Calu3 (cell line): Measurements from ENCODE around the gene HACD2. TPM values are rescaled to one million over a fixed set of nuclear protein-coding genes. Genes with fewer than 3 reads are reported as not detected.

Source experiments
- BruUV-seq: library from RNA; stranded (reverse); fragments of 400-500 nt; replicated peaks from 2 replicates; lab custom pipeline; 2021; lab: Mats Ljungman, UMichigan
- CTCF ChIA-PET: fragments of 300-600 bp; sonication (Branson Sonifier 250); formaldehyde crosslinking; loops from one replicate; lab custom pipeline; 2022; ENCODE audit warnings: antibody characterized with exemption; lab: Charles Lee
- DNase-seq: peaks from one replicate; pipeline ENCODE4 v3.0.0; 2022
- H3K27ac Mint-ChIP-seq: one replicate; pipeline ENCODE4 v1.8.0; 2022; ENCODE audit warnings: mixed read lengths; ENCODE audit not compliant: unreplicated experiment
- H3K27me3 Mint-ChIP-seq: one replicate; pipeline ENCODE4 v1.8.0; 2022; ENCODE audit warnings: mixed read lengths; ENCODE audit not compliant: unreplicated experiment
- H3K36me3 Mint-ChIP-seq: one replicate; pipeline ENCODE4 v1.8.0; 2022; ENCODE audit warnings: mild to moderate bottlenecking, moderate library complexity, mixed read lengths; ENCODE audit not compliant: insufficient read depth, unreplicated experiment
- H3K4me1 Mint-ChIP-seq: one replicate; pipeline ENCODE4 v1.8.0; 2022; ENCODE audit warnings: mild to moderate bottlenecking, low read depth, mixed read lengths; ENCODE audit not compliant: unreplicated experiment
- H3K4me3 Mint-ChIP-seq: one replicate; pipeline ENCODE4 v1.8.0; 2022; ENCODE audit warnings: mild to moderate bottlenecking, low read depth, moderate library complexity, mixed read lengths; ENCODE audit not compliant: unreplicated experiment
- H3K9me3 Mint-ChIP-seq: one replicate; pipeline ENCODE4 v1.8.0; 2022; ENCODE audit warnings: low read depth, mixed read lengths; ENCODE audit not compliant: unreplicated experiment
- intact Hi-C: fragments of 100-400 bp; cut with micrococcal nuclease; formaldehyde crosslinking; loops from one replicate; pipeline ENCODE4 v1.10.0; 2022; ENCODE audit not compliant: unreplicated experiment
- total RNA-seq: library from RNA; stranded (reverse); gene quantifications from 2 replicates; pipeline ENCODE4 v1.2.3, GENCODE V29; 2022
- TF ChIP-seq, protein P1 (sequence below): fragments of 200-600 bp; IDR thresholded peaks from one replicate; pipeline ENCODE4 v1.8.0; 2022; ENCODE audit warnings: antibody characterized with exemption; ENCODE audit not compliant: unreplicated experiment

The HACD2 gene
- total RNA-seq, 1 experiment from 2014 or later = 69.0 TPM

DNA sequence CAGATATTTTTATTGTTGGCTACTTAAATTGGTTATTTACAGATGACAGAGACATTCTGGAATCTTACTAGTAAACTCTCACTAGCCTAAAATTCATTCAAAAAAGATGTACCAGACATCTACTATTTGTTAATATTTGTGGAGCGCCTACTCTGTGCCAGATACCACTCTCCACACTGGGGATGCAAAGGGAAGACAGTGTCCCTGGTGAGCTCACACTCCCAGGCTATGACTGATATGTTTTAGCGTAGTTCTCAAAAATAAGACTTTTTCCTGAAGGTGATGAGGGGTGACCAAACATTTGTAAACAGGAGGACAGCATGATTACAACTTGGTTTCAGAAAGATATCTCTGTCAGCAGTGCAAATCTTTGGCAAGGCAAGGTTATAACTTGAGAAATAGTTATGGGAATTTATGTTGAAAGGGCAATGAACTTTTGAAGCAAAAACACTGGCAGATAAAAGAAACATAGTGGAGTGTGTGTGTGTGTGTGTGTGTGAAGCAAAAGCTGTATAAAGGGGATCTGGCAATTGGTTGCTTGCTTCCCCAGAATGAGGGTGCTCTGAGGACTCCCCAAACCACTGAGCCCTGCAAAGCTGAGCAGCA lies 51.2 kb downstream of the HACD2 start:
- Mint-ChIP-seq H3K9me3 (no peaks in the 10 kb centered on the region), H3K4me1 (peaks cover 9% of the 10 kb centered on the region), H3K27ac (no peak overlapping the region), H3K36me3 (no peaks in the 10 kb centered on the region), H3K27me3 (no peaks in the 10 kb centered on the region), H3K4me3 (no peak overlapping the region)
- no TSS peak for BruUV-seq
- no peak for DNase-seq
- CTCF ChIA-PET = no interaction called here
- TF ChIP-seq, protein P1, sequence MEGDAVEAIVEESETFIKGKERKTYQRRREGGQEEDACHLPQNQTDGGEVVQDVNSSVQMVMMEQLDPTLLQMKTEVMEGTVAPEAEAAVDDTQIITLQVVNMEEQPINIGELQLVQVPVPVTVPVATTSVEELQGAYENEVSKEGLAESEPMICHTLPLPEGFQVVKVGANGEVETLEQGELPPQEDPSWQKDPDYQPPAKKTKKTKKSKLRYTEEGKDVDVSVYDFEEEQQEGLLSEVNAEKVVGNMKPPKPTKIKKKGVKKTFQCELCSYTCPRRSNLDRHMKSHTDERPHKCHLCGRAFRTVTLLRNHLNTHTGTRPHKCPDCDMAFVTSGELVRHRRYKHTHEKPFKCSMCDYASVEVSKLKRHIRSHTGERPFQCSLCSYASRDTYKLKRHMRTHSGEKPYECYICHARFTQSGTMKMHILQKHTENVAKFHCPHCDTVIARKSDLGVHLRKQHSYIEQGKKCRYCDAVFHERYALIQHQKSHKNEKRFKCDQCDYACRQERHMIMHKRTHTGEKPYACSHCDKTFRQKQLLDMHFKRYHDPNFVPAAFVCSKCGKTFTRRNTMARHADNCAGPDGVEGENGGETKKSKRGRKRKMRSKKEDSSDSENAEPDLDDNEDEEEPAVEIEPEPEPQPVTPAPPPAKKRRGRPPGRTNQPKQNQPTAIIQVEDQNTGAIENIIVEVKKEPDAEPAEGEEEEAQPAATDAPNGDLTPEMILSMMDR = no peak
- intact Hi-C loops = no loop called here

DNA sequence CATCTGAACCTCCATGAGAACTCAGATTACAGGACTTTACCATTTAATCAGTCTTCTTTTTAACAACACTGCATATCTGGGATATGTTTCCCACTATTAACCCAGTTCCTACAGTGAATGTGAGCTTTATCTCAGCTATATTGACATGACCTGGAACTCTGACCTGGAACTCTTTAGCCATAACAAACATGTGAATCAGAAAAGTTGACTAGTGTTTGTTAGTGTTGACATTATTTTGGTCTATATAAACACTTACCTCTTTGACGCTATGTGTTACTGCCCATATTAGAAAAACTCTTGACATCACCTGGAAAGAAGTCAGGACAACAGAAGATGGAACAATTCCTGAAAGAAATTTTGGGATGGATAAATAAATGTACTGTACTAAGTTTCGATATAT lies 56.7 kb downstream of the HACD2 start:
- Mint-ChIP-seq H3K4me1 (no peaks in the 10 kb centered on the region), H3K36me3 (peaks cover 6% of the 10 kb centered on the region), H3K27ac (no peak overlapping the region), H3K9me3 (no peaks in the 10 kb centered on the region), H3K4me3 (no peak overlapping the region), H3K27me3 (no peaks in the 10 kb centered on the region)
- no peak for DNase-seq
- intact Hi-C loops = no loop called here
- CTCF ChIA-PET = no interaction called here
- no TSS peak for BruUV-seq
- TF ChIP-seq, protein P1 = no peak

DNA sequence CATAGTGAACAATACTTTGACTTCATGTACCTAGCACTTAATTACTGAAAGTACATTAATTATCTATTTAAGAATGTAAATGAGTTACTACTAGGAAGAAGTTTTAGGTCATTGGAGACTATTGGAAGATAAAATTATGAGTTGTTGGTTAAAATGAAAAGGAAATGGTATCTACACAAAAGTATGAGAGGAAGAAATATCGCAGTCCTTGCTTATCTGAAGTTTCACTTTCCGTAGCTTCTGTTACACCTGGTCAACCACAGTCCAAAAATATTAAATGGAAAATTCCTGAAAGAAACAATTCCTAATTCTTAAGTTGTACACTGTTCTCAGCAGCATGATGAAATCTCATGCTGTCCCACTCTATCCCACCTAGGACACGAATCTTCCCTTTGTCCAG lies 57.8 kb downstream of the HACD2 start:
- TF ChIP-seq, protein P1 = no peak
- Mint-ChIP-seq H3K27ac (no peak overlapping the region), H3K9me3 (no peaks in the 10 kb centered on the region), H3K4me1 (peaks cover 2% of the 10 kb centered on the region), H3K27me3 (no peaks in the 10 kb centered on the region), H3K4me3 (no peak overlapping the region), H3K36me3 (peaks cover 6% of the 10 kb centered on the region)
- no TSS peak for BruUV-seq
- no peak for DNase-seq
- CTCF ChIA-PET = no interaction called here
- intact Hi-C loops = no loop called here

DNA sequence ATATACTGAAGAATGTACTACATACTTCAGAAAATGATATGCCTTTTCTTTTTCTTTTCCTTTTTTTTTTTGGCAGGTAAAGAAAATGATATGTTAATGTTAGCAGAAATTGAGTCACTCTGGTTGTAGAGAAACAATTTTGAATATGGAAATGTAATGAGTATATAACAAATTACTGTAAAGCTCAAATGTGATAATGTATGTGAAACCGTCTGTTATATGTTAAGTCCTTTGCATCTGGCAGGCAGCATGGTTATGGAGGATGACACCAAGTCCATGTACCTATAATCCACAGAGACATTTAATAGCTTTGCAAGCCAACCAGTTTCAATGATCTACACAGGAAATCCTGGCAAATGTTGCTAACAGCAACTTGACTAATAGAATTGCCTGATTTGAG lies 58.4 kb downstream of the HACD2 start:
- BruUV-seq = no TSS peak
- Mint-ChIP-seq H3K4me3 (no peak overlapping the region), H3K4me1 (peaks cover 8% of the 10 kb centered on the region), H3K27me3 (no peaks in the 10 kb centered on the region), H3K9me3 (no peaks in the 10 kb centered on the region), H3K36me3 (peaks cover 6% of the 10 kb centered on the region), H3K27ac (no peak overlapping the region)
- TF ChIP-seq, protein P1 = no peak
- no peak for DNase-seq
- intact Hi-C loops = no loop called here
- CTCF ChIA-PET = no interaction called here
